K562 (cell line): Measurements from ENCODE around the gene BCL2L12. TPM values are rescaled to one million over a fixed set of nuclear protein-coding genes. Genes with fewer than 3 reads are reported as not detected.

Experiments used
- CCAR2 ChIP-seq: fragments of 200-400 bp; formaldehyde crosslinking; IDR thresholded peaks from 2 replicates; pipeline ENCODE4 v1.6.1; 2017; ENCODE audit warnings: mild to moderate bottlenecking, low read depth, low read length
- CHD4 ChIP-seq: fragments of 200-600 bp; sonication (generic); IDR thresholded peaks from 3 replicates; pipeline ENCODE4 v1.6.1; 2012; ENCODE audit warnings: low read depth, mild to moderate bottlenecking, mixed read lengths, low read length, inconsistent platforms; ENCODE audit not compliant: insufficient read depth, insufficient replicate concordance, poor library complexity, severe bottlenecking
- CREB3L1 ChIP-seq: fragments of 450-650 bp; IDR thresholded peaks from 2 replicates; pipeline ENCODE4 v1.6.1; 2014; ENCODE audit warnings: low read depth, mild to moderate bottlenecking, moderate library complexity, borderline replicate concordance
- ESRRB ChIP-seq: fragments of 250-450 bp; sonication (Bioruptor Pico); IDR thresholded peaks from 2 replicates; pipeline ENCODE4 v1.5.0; 2020; ENCODE audit warnings: mild to moderate bottlenecking, moderate library complexity, borderline replicate concordance
- FOS ChIP-seq: IDR thresholded peaks from 3 replicates; pipeline ENCODE4 v1.6.1; 2011; ENCODE audit not compliant: insufficient read length; ENCODE audit errors: extremely low read depth
- HEY1 ChIP-seq: fragments of 250-450 bp; sonication (Bioruptor Pico); IDR thresholded peaks from 2 replicates; pipeline ENCODE4 v1.5.0; 2020; ENCODE audit warnings: mild to moderate bottlenecking, moderate library complexity, borderline replicate concordance
- HOXB6 ChIP-seq: fragments of 250-450 bp; sonication (Bioruptor Pico); IDR thresholded peaks from 2 replicates; pipeline ENCODE4 v1.5.1; 2022; ENCODE audit warnings: mild to moderate bottlenecking, borderline replicate concordance
- MAFG ChIP-seq: fragments of 450-650 bp; conservative IDR thresholded peaks from 2 replicates; pipeline ENCODE4 v1.6.1; 2016; ENCODE audit warnings: missing genetic modification characterization, missing compliant biosample characterization
- NFRKB ChIP-seq: fragments of 450-650 bp; IDR thresholded peaks from 2 replicates; pipeline ENCODE4 v1.6.1; 2016; ENCODE audit warnings: low read depth
- PHF21A ChIP-seq: fragments of 450-650 bp; IDR thresholded peaks from 2 replicates; pipeline ENCODE4 v1.6.1; 2017; ENCODE audit warnings: low read depth, borderline replicate concordance
- RBBP5 ChIP-seq: fragments of 200-600 bp; sonication (generic); IDR thresholded peaks from 2 replicates; pipeline ENCODE4 v1.6.1; 2012; ENCODE audit warnings: borderline replicate concordance, mild to moderate bottlenecking, low read length, control low read depth, inconsistent platforms; ENCODE audit not compliant: insufficient read depth, poor library complexity, severe bottlenecking
- ZNF41 ChIP-seq: fragments of 250-450 bp; sonication (Bioruptor Pico); conservative IDR thresholded peaks from 2 replicates; pipeline ENCODE4 v1.4.0; 2020; ENCODE audit warnings: mild to moderate bottlenecking
- polyA plus RNA-seq, 8 experiments: library from polyadenylated mRNA; depleted of rRNA in 4 of 8; stranded (reverse) in 5 of 8; unstranded in 3 of 8; fragments of >200 nt; fragmentation: Nextera tagmentation in 2 of 8; fragmentation: Illumina TruSeq in 1 of 8; extraction: Ambion mirVana in 2 of 8; extraction: Trizol in 1 of 8; gene quantifications; 2 replicates each; pipeline versions ENCODE4 v1.2.1 to v1.2.3, GENCODE V29; 2011 to 2014; ENCODE audit warnings: inconsistent platforms in 1 of 8, missing spikeins in 1 of 8
- total RNA-seq, 7 experiments: library from RNA; depleted of rRNA in 6 of 7; stranded (reverse); fragments of >200 nt in 6 of 7; fragmentation: Illumina TruSeq in 2 of 7; extraction: Trizol in 2 of 7; gene quantifications; 2 replicates each; pipeline versions ENCODE4 v1.2.1 to v1.2.3, GENCODE V29; 2011 to 2021; ENCODE audit warnings: low replicate concordance in 1 of 7
- TF ChIP-seq, protein P1 (sequence below): sonication (generic); formaldehyde crosslinking; IDR thresholded peaks from 2 replicates; pipeline ENCODE4 v1.8.0; 2022; ENCODE audit warnings: missing genetic modification reagents, mild to moderate bottlenecking, moderate library complexity, borderline replicate concordance
- TF ChIP-seq, protein P2 (sequence below): fragments of 200-800 bp; sonication (Bioruptor generic); IDR thresholded peaks from 2 replicates; pipeline ENCODE4 v1.6.1; 2016; ENCODE audit warnings: missing genetic modification characterization, missing compliant biosample characterization
- TF ChIP-seq, protein P3 (sequence below), 2 experiments: fragments of 200-800 bp in 1 of 2; sonication (Bioruptor generic) in 1 of 2; sonication (generic) in 1 of 2; formaldehyde crosslinking in 1 of 2; IDR thresholded peaks in 1 of 2; conservative IDR thresholded peaks in 1 of 2; 2 replicates each; pipeline versions ENCODE4 v1.5.0 to v1.6.1; 2016 to 2020; ENCODE audit warnings: missing compliant biosample characterization in 1 of 2, missing genetic modification characterization in 1 of 2, missing genetic modification reagents in 1 of 2

BCL2L12 gene
- total and polyA plus RNA-seq, 9 of the 15 experiments (the other 6 are each of a cell fraction or from before 2014, with no cell fraction given) = 7.4 to 263 (median 81.2) TPM

GRCh38 chr19:49641688-49642491, 23.8 kb upstream of the BCL2L12 start, which contains the start of gene SCAF1 (continued):
- TF ChIP-seq, protein P1, sequence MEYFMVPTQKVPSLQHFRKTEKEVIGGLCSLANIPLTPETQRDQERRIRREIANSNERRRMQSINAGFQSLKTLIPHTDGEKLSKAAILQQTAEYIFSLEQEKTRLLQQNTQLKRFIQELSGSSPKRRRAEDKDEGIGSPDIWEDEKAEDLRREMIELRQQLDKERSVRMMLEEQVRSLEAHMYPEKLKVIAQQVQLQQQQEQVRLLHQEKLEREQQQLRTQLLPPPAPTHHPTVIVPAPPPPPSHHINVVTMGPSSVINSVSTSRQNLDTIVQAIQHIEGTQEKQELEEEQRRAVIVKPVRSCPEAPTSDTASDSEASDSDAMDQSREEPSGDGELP (CRISPR knock-in tag) = peak; percentile 92
- TF ChIP-seq CHD4 (no peak), ESRRB (CRISPR knock-in tag) (no peak), CREB3L1 (peak; percentile 95), MAFG (no peak), HOXB6 (CRISPR knock-in tag) (no peak), ZNF41 (CRISPR knock-in tag) (no peak), FOS (no peak), NFRKB (no peak; the same call in 1 of the 2 replicates), HEY1 (CRISPR knock-in tag) (no peak), RBBP5 (peak; percentile 56), CCAR2 (no peak), PHF21A (no peak)
- TF ChIP-seq, protein P2, sequence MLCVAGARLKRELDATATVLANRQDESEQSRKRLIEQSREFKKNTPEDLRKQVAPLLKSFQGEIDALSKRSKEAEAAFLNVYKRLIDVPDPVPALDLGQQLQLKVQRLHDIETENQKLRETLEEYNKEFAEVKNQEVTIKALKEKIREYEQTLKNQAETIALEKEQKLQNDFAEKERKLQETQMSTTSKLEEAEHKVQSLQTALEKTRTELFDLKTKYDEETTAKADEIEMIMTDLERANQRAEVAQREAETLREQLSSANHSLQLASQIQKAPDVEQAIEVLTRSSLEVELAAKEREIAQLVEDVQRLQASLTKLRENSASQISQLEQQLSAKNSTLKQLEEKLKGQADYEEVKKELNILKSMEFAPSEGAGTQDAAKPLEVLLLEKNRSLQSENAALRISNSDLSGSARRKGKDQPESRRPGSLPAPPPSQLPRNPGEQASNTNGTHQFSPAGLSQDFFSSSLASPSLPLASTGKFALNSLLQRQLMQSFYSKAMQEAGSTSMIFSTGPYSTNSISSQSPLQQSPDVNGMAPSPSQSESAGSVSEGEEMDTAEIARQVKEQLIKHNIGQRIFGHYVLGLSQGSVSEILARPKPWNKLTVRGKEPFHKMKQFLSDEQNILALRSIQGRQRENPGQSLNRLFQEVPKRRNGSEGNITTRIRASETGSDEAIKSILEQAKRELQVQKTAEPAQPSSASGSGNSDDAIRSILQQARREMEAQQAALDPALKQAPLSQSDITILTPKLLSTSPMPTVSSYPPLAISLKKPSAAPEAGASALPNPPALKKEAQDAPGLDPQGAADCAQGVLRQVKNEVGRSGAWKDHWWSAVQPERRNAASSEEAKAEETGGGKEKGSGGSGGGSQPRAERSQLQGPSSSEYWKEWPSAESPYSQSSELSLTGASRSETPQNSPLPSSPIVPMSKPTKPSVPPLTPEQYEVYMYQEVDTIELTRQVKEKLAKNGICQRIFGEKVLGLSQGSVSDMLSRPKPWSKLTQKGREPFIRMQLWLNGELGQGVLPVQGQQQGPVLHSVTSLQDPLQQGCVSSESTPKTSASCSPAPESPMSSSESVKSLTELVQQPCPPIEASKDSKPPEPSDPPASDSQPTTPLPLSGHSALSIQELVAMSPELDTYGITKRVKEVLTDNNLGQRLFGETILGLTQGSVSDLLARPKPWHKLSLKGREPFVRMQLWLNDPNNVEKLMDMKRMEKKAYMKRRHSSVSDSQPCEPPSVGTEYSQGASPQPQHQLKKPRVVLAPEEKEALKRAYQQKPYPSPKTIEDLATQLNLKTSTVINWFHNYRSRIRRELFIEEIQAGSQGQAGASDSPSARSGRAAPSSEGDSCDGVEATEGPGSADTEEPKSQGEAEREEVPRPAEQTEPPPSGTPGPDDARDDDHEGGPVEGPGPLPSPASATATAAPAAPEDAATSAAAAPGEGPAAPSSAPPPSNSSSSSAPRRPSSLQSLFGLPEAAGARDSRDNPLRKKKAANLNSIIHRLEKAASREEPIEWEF (CRISPR knock-in tag) = no peak
- TF ChIP-seq, protein P3, sequence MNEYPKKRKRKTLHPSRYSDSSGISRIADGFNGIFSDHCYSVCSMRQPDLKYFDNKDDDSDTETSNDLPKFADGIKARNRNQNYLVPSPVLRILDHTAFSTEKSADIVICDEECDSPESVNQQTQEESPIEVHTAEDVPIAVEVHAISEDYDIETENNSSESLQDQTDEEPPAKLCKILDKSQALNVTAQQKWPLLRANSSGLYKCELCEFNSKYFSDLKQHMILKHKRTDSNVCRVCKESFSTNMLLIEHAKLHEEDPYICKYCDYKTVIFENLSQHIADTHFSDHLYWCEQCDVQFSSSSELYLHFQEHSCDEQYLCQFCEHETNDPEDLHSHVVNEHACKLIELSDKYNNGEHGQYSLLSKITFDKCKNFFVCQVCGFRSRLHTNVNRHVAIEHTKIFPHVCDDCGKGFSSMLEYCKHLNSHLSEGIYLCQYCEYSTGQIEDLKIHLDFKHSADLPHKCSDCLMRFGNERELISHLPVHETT (CRISPR knock-in tag; conservative IDR thresholded peaks at IDR 0.05 in 1 of 2, IDR thresholded peaks at IDR 0.05 in 1 of 2) = peak in 1 of 2 experiments; percentile 97; a peak in 2 of 4 replicates
